ENCODE measurements around the gene DIS3L. TPM values are rescaled to one million over a fixed set of nuclear protein-coding genes. Genes with fewer than 3 reads are reported as not detected.

DIS3L gene
- total RNA-seq, 3 donors from 2014 or later (not counting 1 experiment from before 2014, with no cell fraction given): 21.9 to 30.6 (median 28.3) TPM

- peaks cover 0 to 6% of the 10 kb centered on the region in 2 donors for H3K27me3 Mint-ChIP-seq (ENCODE audit: low read depth in 2 of 2)
- intact Hi-C loops (cut with micrococcal nuclease): no loop called here
- H3K27ac Mint-ChIP-seq: no peak overlapping the region
- no peaks in the 10 kb centered on the region for H3K36me3 Mint-ChIP-seq
- H3K9me3 Mint-ChIP-seq: no peaks in the 10 kb centered on the region
- ATAC-seq (no peak), DNase-seq (no peak)
- H3K4me1 Mint-ChIP-seq: no peaks in the 10 kb centered on the region
- Histone ChIP-seq H3K4me3 (ENCODE audit: low read length) (no peak overlapping the region), H3K36me3 (ENCODE audit: control insufficient read depth, insufficient read depth, low read length) (no peaks in the 10 kb centered on the region), H3K27me3 (ENCODE audit: control insufficient read depth, insufficient read depth, low read length) (no peaks in the 10 kb centered on the region), H3K9me3 (ENCODE audit: control insufficient read depth, insufficient read depth, low read length) (no peaks in the 10 kb centered on the region), H3K4me1 (ENCODE audit: control insufficient read depth, insufficient read depth, low read length) (no peaks in the 10 kb centered on the region), H3K27ac (ENCODE audit: low read length) (no peak overlapping the region)
- no peak for TF ChIP-seq CTCF (IDR thresholded peaks at IDR 0.05)
- 92% methylated on average over 2 of the region's 3 CpGs for WGBS (ENCODE audit: insufficient coverage)
- no peak overlapping the region for H3K4me3 Mint-ChIP-seq
Observed at GRCh38 chr15:66284271-66284670, 9.1 kb upstream of the DIS3L start.

- no peaks in the 10 kb centered on the region for H3K36me3 ChIP-seq (ENCODE audit: control insufficient read depth, insufficient read depth, low read length)
- no peaks in the 10 kb centered on the region for H3K9me3 ChIP-seq (ENCODE audit: control insufficient read depth, insufficient read depth, low read length)
- TF ChIP-seq CTCF (IDR thresholded peaks at IDR 0.05): no peak
- WGBS (ENCODE audit: insufficient coverage): 69% methylated on average over 6 of the region's 6 CpGs
- Mint-ChIP-seq H3K27ac (no peak overlapping the region), H3K9me3 (no peaks in the 10 kb centered on the region), H3K27me3 (ENCODE audit: low read depth in 2 of 2) (no peaks in the 10 kb centered on the region), H3K4me3 (no peak overlapping the region), H3K4me1 (peaks cover 6 to 7% of the 10 kb centered on the region in 2 donors), H3K36me3 (no peaks in the 10 kb centered on the region)
- no peaks in the 10 kb centered on the region for H3K27me3 ChIP-seq (ENCODE audit: control insufficient read depth, insufficient read depth, low read length)
- DNase-seq (no peak), ATAC-seq (no peak)
- no peak overlapping the region for H3K27ac ChIP-seq (ENCODE audit: low read length)
- H3K4me3 ChIP-seq (ENCODE audit: low read length): no peak overlapping the region
- H3K4me1 ChIP-seq (ENCODE audit: control insufficient read depth, insufficient read depth, low read length): peaks cover 6% of the 10 kb centered on the region
- intact Hi-C loops (cut with micrococcal nuclease): loop anchor here (2.0 kb wide), 1 partner anchor 647 kb away; no protein-coding TSS in a partner anchor
Observed at GRCh38 chr15:66285533-66286280, 7.7 kb upstream of the DIS3L start.

GRCh38 chr15:66287461-66288057, 5.8 kb upstream of the DIS3L start:
- Mint-ChIP-seq H3K4me3 (no peak overlapping the region), H3K27ac (no peak overlapping the region), H3K36me3 (no peaks in the 10 kb centered on the region), H3K27me3 (ENCODE audit: low read depth in 2 of 2) (no peaks in the 10 kb centered on the region), H3K9me3 (no peaks in the 10 kb centered on the region), H3K4me1 (peaks cover 14 to 16% of the 10 kb centered on the region in 2 donors)
- Histone ChIP-seq H3K4me1 (ENCODE audit: control insufficient read depth, insufficient read depth, low read length) (peaks cover 11% of the 10 kb centered on the region), H3K4me3 (ENCODE audit: low read length) (no peak overlapping the region), H3K9me3 (ENCODE audit: control insufficient read depth, insufficient read depth, low read length) (no peaks in the 10 kb centered on the region), H3K36me3 (ENCODE audit: control insufficient read depth, insufficient read depth, low read length) (no peaks in the 10 kb centered on the region), H3K27me3 (ENCODE audit: control insufficient read depth, insufficient read depth, low read length) (no peaks in the 10 kb centered on the region), H3K27ac (ENCODE audit: low read length) (no peak overlapping the region)
- TF ChIP-seq CTCF (IDR thresholded peaks at IDR 0.05): peak; percentile 83
- 12% methylated on average over 5 of the region's 6 CpGs for WGBS (ENCODE audit: insufficient coverage)
- ATAC-seq: peak in 1 of 3 donors; percentile 40
- intact Hi-C loops (cut with micrococcal nuclease): loop anchor here (2.0 kb wide), 1 partner anchor 649 kb away; no protein-coding TSS in a partner anchor
- DNase-seq: peak in 1 of 2 donors; percentile 67
